NB4 (cell line): ENCODE results near the gene PREPL.
A peak's percentile ranks its signal among the peaks of the same experiment; 100 is the strongest.

Experiments
- DNase-seq: peaks from one replicate; pipeline ENCODE4 v3.0.0; 2010; ENCODE audit warnings: low read depth
- H3K4me3 ChIP-seq: one replicate; pipeline ENCODE4 v1.5.1; 2011; ENCODE audit warnings: mild to moderate bottlenecking, low read depth, low read length, moderate library complexity
- CTCF ChIP-seq: IDR thresholded peaks from one replicate; pipeline ENCODE4 v1.5.1; 2012; ENCODE audit warnings: low read depth, low read length
- MAX ChIP-seq: IDR thresholded peaks from 2 replicates; pipeline ENCODE4 v1.6.1; 2011; ENCODE audit warnings: low read depth, low read length
- MYC ChIP-seq: IDR thresholded peaks from 2 replicates; pipeline ENCODE4 v1.6.1; 2011; ENCODE audit warnings: low read depth, low read length
- POLR2A ChIP-seq: IDR thresholded peaks from 2 replicates; pipeline ENCODE4 v1.6.1; 2011; ENCODE audit warnings: mild to moderate bottlenecking; ENCODE audit not compliant: insufficient read length; ENCODE audit errors: extremely low read depth

The PREPL gene

DNA sequence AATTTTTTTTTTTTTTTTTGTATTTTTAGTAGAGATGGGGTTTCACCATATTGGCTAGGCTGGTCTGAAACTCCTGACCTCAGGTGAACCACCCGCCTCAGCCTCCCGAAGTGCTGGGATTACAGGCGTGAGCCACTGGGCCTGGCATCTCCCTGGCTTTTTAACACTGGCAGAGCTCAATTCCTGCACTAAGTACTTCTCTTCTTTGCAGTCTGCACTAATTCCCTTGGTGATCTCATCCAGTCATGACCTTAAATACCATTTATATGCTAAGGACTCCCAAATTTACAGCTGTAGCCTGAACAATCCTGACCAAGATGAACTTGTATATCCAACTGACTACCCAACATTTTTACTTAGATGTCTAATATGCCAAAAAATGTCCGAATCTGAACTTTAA is 10.2 kb downstream of the PREPL start:
- H3K4me3 ChIP-seq: no peak overlapping the region
- TF ChIP-seq MYC (no peak), CTCF (no peak), MAX (no peak), POLR2A (no peak)
- DNase-seq: no peak

- DNase-seq: no peak
- no peak overlapping the region for H3K4me3 ChIP-seq
- TF ChIP-seq CTCF: no peak
- no peak for TF ChIP-seq MYC
- no peak for TF ChIP-seq MAX
- no peak for TF ChIP-seq POLR2A
Observed at GRCh38 chr2:44349506-44349905, 11.8 kb downstream of the PREPL start.

DNA sequence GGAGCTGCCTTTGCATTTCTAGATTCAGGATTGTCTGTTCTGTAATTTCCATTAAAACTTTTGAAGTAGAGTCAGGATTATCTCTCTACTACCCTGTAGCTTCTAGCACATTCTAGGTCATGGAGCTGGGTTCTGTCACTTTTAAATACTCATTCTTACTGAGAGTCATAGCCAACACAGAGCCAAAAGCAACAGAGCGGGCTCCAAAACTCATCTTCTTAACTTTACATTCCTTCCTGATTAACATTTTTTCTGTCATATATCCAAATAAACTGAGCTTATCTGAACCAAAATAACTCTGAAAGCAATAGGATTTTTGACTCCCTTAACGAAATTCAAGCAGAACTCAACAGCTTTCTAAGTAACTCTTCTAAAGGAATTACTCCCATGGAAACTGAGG is 12.9 kb downstream of the PREPL start:
- TF ChIP-seq POLR2A: no peak
- no peak for TF ChIP-seq MYC
- no peak for TF ChIP-seq MAX
- TF ChIP-seq CTCF: no peak
- no peak overlapping the region for H3K4me3 ChIP-seq
- DNase-seq: no peak

- no peak overlapping the region for H3K4me3 ChIP-seq
- DNase-seq: no peak
- TF ChIP-seq MYC (no peak), MAX (no peak), CTCF (no peak), POLR2A (no peak)
Observed at GRCh38 chr2:44347526-44347925, 13.8 kb downstream of the PREPL start.

- no peak overlapping the region for H3K4me3 ChIP-seq
- TF ChIP-seq POLR2A (no peak), MAX (no peak), CTCF (peak; percentile 34), MYC (no peak)
- DNase-seq: peak; percentile 48
Observed at GRCh38 chr2:44342854-44343253, 18.4 kb downstream of the PREPL start.
